Left kidney (tissue), 2 donors: ENCODE data around the gene IL20. TPM values are rescaled to one million over a fixed set of nuclear protein-coding genes. Genes with fewer than 3 reads are reported as not detected.

Experiments used
- DNase-seq: peaks from one replicate; pipeline ENCODE4 v3.0.0-alpha.2; 2013
- polyA plus RNA-seq: library from polyadenylated mRNA; unstranded; fragments of 120-200 nt; gene quantifications from one replicate; pipeline ENCODE4 v1.2.1, GENCODE V29; 2013; ENCODE audit not compliant: insufficient read length

Gene IL20
- polyA plus RNA-seq, 1 donor: not detected

- no peak for DNase-seq
Observed at GRCh38 chr1:206903687-206904086, 38.3 kb downstream of the IL20 start.

GRCh38 chr1:206904423-206905142, 39.2 kb downstream of the IL20 start:
- no peak for DNase-seq

GRCh38 chr1:206905295-206906164, 40.1 kb downstream of the IL20 start:
- no peak for DNase-seq

- no peak for DNase-seq
Observed at GRCh38 chr1:206907304-206907991, 42.0 kb downstream of the IL20 start.

GRCh38 chr1:206908038-206908437, 42.6 kb downstream of the IL20 start:
- no peak for DNase-seq

GRCh38 chr1:206909161-206909882, 43.9 kb downstream of the IL20 start:
- peak; percentile 84 for DNase-seq

- no peak for DNase-seq
Observed at GRCh38 chr1:206909883-206910318, 44.5 kb downstream of the IL20 start.

- peak; percentile 51 for DNase-seq
Observed at GRCh38 chr1:206911064-206911663, 45.7 kb downstream of the IL20 start.

- peak; percentile 83 for DNase-seq
Observed at GRCh38 chr1:206912445-206913095, 47.1 kb downstream of the IL20 start.

- no peak for DNase-seq
Observed at GRCh38 chr1:206913766-206914537, 48.5 kb downstream of the IL20 start.

GRCh38 chr1:206915030-206915735, 49.8 kb downstream of the IL20 start:
- no peak for DNase-seq

- DNase-seq: no peak
Observed at GRCh38 chr1:206916000-206916709, 50.7 kb downstream of the IL20 start.

GRCh38 chr1:206918076-206918475, 52.7 kb downstream of the IL20 start:
- DNase-seq: no peak

Other genes starting within 250 kb of the IL20 start
- gene DYRK3, start 230.1 kb upstream of the IL20 start, polyA plus RNA-seq: 8.0 TPM
- 71.1 TPM for gene MAPKAPK2, start 180.7 kb upstream of the IL20 start, polyA plus RNA-seq
- gene IL19, start 94.8 kb upstream of the IL20 start, polyA plus RNA-seq: 1.0 TPM
- 0.42 TPM for gene IL10, start 93.1 kb upstream of the IL20 start, polyA plus RNA-seq
- 0.23 TPM for gene IL24, start 31.8 kb downstream of the IL20 start, polyA plus RNA-seq
- 1.8 TPM for gene FCMR, start 56.3 kb downstream of the IL20 start, polyA plus RNA-seq
- 1.6 TPM for gene PIGR, start 80.8 kb downstream of the IL20 start, polyA plus RNA-seq
- 7.7 TPM for gene FCAMR, start 104.8 kb downstream of the IL20 start, polyA plus RNA-seq
- 18.5 TPM for gene C1orf116, start 167.1 kb downstream of the IL20 start, polyA plus RNA-seq
- 16.3 TPM for gene YOD1, start 185.6 kb downstream of the IL20 start, polyA plus RNA-seq
- 27.3 TPM for gene PFKFB2, start 187.7 kb downstream of the IL20 start, polyA plus RNA-seq
- 0.50 TPM for gene C4BPB, start 223.2 kb downstream of the IL20 start, polyA plus RNA-seq
- gene C4BPA, start 238.6 kb downstream of the IL20 start, polyA plus RNA-seq: 0.52 TPM